Loucy (cell line): ENCODE measurements around the gene CRISP2.
"Not testable (repeated sequence)": the region's sequence is repeated elsewhere in the genome, so short reads cannot be mapped to it uniquely, and the experiment has no call there.

ENCODE experiments used
- EZH2phosphoT487 ChIP-seq: fragments of 200-600 bp; IDR thresholded peaks from 2 replicates; pipeline ENCODE4 v1.6.1; 2018; ENCODE audit warnings: antibody characterized with exemption, mild to moderate bottlenecking, moderate library complexity, borderline replicate concordance
- TF ChIP-seq, protein P1 (sequence below): fragments of 200-600 bp; sonication (generic); conservative IDR thresholded peaks from 2 replicates; pipeline ENCODE4 v1.5.1; 2014; ENCODE audit warnings: mild to moderate bottlenecking, antibody characterized with exemption, low read length

- TF ChIP-seq, protein P1, sequence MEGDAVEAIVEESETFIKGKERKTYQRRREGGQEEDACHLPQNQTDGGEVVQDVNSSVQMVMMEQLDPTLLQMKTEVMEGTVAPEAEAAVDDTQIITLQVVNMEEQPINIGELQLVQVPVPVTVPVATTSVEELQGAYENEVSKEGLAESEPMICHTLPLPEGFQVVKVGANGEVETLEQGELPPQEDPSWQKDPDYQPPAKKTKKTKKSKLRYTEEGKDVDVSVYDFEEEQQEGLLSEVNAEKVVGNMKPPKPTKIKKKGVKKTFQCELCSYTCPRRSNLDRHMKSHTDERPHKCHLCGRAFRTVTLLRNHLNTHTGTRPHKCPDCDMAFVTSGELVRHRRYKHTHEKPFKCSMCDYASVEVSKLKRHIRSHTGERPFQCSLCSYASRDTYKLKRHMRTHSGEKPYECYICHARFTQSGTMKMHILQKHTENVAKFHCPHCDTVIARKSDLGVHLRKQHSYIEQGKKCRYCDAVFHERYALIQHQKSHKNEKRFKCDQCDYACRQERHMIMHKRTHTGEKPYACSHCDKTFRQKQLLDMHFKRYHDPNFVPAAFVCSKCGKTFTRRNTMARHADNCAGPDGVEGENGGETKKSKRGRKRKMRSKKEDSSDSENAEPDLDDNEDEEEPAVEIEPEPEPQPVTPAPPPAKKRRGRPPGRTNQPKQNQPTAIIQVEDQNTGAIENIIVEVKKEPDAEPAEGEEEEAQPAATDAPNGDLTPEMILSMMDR = not testable (repeated sequence)
- TF ChIP-seq EZH2phosphoT487 = not testable (repeated sequence)
Measured at GRCh38 chr6:49664054-49664453, 49.3 kb downstream of the CRISP2 start.
